ENCODE data around the gene IPCEF1.

The IPCEF1 gene

DNA sequence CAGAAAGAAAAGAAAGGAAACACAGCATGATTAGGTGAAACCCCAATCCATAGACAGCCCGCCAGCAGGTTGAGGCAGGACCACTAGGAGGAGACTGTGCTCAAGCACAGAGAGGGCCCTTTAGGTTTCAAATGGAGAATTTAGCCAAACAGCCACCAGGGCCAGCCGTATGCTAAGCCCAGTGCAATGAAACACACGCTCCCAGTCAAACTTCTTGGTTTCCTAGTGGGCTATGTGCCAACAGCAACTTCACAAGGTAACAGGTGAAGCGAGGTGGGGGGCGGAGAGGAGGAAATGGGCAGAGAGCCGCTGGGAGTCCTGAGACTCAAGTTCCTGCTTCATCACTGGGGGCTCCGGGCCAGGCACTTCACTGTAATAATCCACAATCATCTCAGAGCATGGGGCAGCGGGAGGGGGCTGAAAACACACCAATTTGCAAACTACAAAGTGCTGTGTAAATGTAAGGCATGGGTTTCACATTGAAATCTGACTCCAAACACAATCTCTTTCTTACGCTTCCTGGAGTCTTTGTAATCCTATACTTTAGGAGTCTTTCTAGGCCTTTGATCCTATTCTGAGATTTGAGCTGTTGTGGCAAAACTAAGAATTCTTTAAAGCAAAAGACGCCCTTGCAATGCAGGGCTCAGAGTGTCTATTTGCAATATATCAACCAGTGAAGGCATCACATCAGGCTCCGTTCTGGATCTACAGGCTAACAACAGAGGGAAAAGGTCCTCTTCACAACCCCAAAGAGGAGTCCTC is 200.3 kb downstream of the IPCEF1 start:
- FAIRE-seq: no peak

DNA sequence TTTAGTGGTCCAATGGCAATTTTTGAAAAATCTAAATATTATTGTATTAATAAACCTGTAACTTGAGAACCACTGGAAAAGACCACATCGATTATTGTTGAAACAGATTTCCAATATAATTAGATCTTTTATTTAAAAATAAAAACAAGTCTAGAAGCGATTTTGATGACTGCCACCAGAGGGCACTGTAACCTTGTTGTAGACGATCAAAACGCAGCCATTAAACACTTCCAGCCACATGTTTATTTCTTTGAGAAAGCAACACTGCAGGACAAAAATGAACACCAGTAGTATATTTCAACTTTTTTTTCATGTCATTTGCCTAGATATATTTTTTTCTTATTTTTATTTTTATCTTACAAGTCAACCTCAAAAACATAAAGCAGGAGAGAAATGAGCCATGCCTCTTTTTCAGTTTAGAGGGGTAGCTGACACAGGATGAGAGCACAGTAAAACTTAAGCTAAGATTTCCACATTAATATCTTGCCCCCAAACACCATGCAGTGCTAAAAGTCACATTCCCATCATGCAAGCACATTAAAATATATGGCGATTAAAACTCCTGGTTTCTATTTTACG is 202.1 kb downstream of the IPCEF1 start:
- peak; percentile 49 for FAIRE-seq

DNA sequence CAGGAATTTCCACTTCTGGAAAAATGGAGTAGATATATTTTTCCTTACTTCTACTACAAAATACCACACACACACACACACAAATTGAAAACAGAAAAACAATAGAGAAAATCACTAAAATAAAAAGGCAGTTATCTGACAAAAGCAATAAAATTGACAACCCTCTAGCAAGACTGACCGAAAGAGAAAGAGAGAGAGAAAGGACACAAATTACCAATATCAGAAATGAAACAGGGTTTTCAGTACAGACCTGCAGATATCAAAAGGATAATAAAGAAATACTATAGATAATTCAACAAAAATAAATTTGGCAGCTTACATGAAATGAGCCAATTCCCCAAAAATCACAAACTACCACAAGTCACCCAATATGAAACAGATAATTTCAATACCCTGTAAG is 212.8 kb downstream of the IPCEF1 start:
- no peak for FAIRE-seq

DNA sequence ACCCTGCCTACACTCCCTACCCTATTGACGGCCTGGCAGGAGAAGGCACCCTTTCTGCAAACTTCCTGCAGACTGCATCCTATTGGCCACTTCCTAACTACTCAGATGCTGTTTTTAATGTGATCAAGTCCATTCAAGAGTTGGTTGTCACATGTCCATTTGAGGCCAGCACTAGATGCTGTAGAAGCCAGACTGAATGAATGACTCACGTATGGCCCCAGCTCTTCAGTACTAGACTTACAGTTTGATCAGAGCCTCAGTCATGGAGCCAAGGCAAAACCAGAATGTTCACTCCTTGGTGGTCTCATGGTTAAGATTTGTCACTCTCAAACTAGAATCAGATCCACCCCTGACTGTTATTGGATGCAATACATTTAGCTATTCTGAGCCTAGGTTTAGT is 215.9 kb downstream of the IPCEF1 start:
- no peak for FAIRE-seq

DNA sequence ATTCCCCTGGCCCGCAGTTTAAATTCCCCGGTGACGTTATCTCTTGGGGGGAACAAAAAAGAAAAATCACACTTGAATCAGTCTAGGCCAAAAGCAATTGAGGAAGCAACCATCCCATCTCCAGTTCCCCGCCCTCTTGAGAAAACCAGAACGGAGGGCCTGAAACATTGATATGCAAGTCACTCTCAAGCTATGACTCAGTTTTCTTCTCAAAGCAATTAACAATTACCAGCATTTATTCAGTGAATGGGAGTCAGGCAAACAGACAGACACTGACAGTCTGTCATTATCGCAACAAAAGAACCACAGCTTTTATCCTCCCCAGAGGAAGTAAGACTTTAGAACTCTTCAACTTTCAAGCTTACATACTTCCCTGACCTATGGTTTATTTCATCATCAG is 216.7 kb downstream of the IPCEF1 start:
- FAIRE-seq: no peak

DNA sequence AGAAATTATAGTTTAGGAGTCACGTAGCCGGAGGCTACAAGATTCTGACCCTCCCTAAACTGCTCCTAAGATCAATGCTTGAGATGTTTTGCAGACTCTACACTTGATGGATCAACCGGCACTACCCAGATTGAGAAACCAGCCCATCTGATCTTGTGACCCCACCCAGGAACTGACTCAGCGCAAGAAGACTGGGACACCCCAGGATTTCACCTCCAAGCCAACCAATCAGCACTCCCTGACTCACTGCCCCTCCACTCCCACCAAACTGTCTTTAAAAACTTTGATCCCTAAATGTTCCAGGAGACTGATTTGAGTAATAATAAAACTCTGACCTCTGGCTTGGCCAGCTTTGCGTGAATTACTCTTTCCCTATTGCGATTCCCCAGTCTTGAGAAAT is 217.8 kb downstream of the IPCEF1 start:
- FAIRE-seq: no peak

DNA sequence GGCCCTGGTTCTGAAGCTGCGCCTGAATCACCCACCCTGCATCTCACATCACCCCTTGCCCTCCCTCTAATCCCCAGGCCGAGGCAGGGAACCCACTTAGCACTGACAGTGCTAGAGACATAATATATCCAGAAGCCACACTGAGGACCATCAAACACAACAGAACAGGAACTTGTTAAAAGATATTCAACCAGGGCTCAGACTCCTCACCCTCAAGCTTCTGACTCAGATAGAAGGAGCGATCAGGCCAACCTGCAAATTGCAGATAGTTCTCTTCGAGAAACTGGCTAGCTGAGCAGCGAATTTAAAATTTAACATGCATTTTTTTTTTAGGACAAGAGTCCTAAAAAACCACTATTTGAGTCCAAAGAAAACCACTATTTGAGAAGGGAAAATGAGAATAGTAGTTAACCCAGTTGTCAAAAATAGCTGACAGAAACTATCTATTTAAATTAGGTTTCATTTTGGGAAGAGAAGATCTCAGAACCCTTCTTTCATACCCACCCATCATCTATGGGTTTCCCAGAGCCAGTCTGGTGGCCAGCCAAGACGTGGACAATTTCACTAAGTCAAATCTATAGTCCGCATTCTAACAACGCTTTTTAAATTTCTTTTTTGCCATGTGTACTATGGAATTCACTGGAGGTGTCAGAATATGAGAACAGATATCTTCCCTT is 222.0 kb downstream of the IPCEF1 start:
- FAIRE-seq: no peak

DNA sequence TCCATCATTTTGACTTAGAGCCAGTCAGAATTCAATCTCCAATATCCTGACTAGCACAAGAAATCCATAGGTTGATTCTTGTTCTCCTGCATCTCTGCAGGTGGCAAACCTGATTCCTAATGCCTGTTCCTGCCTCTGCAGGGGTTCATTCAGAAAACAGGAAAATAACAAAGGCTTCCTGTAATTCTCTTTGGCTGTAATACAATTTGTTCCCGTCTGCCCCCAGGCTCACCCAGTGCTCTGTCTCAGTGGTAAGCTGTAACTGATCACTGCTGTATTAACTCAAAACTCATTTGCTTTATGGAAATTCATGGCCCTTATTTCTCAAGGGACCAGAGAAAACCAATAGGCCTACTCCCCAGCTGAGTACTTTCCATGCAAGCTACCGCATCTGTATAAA is 228.9 kb downstream of the IPCEF1 start:
- FAIRE-seq: no peak

DNA sequence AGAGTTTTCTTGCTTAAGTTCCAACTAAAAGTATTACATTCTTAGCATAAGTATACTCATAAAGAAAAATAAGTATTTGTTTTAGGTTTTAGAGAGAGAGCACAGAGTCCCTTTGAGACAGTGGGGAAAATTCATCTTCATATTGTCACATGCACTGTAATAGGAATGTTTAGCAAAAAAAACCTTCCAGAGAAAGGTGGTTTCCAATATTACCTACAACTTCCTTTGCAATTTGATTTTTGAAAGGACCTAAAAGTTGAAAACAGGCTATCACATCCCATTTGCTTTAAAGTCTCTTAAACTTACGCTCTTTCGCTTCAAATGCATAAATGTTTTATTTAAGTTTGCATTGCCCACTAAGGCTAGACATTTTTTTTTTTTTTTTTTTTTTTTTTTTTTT is 231.2 kb downstream of the IPCEF1 start:
- FAIRE-seq: no peak

DNA sequence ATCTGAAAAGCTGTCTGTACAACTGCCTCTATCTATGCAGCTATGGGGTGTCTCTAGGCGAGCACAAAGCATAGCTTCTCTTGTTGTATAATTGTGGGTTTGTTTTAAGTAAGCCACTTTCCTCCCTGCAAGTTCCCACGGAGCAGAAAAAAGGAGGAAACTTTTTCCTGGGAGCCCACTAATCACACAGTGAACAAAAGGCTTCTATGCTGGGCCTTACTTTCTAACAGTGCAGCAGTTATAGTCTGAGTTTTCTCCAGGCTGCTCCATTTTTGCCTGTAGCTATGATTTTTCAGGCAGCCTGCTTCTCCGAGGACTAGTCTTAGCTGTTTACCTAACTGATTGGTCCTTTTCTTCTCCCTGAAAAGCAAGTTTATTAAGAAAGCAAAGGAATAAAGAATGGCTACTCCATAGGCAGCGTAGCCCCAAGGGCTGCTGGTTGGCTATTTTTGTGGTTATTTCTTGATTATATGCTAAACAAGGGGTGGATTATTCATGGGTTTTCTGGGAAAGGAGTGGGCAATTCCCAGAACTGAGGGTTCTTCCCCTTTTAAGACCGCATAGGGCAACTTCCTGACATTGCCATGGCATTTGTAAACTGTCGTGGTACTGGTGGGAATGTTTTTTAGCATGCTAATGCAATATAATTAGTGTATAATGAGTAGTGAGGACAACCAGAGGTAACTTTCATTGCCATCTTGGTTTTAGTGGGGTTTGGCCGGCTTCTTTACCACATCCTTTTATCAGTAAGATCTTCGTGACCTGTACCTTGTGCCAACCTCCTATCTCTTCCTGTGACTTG is 233.2 kb downstream of the IPCEF1 start:
- FAIRE-seq: no peak

DNA sequence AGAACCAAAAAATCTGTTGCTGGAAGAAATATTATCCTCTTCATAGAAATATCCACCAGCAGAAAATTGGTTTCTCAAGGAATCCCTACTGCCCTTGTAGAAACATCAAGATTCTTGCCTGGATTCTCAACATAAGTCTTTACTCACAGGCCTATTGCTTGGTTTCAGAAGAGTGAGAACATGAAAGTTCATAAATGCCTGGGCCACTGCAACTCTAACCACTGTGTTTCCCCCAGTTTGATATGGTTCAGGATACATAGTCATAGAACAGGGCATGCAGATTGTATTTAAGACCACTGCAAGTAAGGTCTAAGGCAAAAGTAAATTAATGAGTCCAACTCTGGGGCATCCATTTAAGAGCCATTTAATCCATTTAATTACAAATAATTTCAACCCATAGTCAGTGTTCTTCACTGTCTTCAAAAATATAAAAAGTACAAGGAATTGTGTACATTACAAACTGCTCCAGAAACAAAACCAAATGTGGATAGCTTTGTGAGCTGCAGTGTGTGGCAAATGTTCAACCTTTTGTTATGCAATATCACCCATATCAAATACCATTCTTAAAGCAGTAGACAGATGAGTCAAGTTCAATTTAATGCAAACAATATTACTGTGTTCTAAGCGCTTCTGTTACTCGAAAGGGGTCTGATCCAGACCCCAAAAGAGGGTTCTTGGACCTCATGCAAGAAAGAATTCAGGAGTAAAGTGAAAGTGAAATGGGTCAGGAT is 234.2 kb downstream of the IPCEF1 start:
- no peak for FAIRE-seq

DNA sequence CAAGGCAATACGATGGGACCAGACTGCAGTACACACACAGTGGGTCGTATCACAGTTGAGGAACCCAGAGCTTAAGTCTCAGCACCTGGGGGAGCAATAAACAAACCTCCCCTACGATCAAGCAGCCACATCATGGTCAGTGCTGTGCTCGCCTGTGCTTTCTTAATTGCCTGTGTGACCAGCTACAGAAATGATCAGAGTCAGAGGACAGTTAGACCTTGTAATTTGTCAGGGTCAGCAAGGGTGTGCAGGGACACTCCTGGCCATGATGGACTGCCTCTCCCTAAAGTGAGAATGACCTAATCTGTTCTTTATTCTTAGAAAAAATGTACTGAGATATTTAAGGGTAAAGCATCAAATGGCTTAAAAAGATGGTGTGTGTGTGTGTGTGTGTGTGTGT is 239.1 kb downstream of the IPCEF1 start:
- FAIRE-seq: no peak

DNA sequence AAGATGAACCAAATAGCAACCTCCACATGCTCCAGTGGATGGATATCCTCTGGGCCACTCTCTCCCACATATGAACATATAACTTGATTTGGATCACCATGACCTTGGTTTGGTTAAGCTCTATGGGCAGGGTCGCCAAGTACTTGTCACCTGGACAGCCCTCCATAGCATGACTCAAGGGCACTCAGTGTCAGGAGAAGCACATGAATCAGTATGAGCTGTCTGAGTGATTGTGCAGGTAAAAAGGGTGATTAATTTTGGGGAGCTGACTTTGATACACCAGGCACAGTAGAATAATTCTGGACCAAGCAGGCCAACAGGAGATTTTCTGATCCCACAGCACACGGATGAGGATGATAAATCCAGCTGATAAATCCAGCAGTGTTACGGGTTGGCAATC is 243.2 kb downstream of the IPCEF1 start:
- no peak for FAIRE-seq

DNA sequence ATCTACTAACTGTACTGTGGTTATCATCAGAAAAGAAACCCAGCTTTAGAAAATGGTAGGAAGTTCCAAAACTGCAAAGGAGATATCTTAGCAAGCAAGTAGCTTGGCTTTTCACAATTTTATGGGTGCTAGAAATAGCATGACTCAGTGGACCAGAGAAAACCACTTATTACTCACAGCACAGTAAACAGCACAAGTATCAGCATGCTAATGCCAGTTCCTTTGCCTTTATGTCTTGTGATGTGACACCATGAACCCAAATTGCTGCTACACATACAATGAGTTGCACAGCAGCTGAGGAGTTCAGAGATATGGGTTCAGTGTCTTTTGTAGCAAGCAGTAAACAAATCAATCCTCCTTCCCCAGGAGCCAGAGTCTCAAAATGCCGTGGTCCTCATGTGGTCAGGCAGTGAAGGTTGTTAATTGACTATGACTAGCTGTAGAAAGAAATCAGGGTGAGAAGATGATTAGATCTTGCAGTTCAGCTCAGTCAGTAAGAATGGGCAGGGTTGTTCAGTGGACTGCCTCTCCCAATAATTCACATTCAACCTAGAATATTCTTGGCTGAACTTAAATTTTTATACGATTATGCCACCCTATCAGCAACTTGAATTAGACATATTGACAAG is 244.3 kb downstream of the IPCEF1 start:
- no peak for FAIRE-seq

DNA sequence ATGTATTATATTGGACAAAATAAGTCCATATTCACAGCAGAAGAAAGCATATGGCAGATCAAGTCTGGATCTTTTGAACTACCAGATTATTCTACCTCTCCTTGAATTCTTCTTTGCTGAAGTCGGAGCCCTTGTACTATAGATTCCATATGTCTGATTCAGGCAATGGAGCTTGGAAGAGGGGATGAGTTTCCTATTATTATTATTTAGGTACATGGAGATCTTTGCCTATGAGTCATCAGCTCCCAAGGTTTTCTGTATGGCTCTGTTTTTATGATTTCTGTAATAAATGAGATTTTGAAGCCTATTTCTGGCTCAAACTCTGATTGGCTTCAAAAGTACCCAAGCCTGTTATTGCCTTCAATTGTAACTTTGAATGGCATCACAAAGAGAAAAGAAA is 245.6 kb downstream of the IPCEF1 start:
- no peak for FAIRE-seq

DNA sequence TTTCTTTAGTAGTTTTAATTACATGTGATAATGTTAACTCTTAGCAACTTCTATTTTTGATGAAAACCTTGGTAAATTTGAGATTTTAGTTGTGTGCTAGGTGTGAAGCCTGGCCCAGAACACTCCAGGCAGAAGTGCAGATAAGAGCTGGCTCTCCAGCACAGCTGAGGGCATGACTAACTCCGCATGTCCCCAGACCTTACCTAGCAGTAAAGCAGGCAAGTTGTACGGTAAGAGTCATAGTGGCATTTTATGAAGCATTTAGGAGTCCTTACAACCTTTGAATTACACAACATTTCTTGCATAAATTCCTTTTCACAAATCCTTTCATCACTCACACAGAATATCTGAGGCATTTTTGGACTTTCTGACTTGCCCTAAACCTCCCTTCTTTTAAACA is 250.4 kb downstream of the IPCEF1 start:
- no peak for FAIRE-seq

Measured in TTC549 (cell line).